ENCODE data around the gene NGB.

Gene NGB

GRCh38 chr14:77276959-77277358, 6.0 kb upstream of the NGB start:
- H3K27ac ChIP-seq = no peak overlapping the region
- no peak for TF ChIP-seq ZFX (IDR thresholded peaks at IDR 0.05)
- TF ChIP-seq, protein P1, sequence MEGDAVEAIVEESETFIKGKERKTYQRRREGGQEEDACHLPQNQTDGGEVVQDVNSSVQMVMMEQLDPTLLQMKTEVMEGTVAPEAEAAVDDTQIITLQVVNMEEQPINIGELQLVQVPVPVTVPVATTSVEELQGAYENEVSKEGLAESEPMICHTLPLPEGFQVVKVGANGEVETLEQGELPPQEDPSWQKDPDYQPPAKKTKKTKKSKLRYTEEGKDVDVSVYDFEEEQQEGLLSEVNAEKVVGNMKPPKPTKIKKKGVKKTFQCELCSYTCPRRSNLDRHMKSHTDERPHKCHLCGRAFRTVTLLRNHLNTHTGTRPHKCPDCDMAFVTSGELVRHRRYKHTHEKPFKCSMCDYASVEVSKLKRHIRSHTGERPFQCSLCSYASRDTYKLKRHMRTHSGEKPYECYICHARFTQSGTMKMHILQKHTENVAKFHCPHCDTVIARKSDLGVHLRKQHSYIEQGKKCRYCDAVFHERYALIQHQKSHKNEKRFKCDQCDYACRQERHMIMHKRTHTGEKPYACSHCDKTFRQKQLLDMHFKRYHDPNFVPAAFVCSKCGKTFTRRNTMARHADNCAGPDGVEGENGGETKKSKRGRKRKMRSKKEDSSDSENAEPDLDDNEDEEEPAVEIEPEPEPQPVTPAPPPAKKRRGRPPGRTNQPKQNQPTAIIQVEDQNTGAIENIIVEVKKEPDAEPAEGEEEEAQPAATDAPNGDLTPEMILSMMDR (conservative IDR thresholded peaks at IDR 0.05) = no peak

GRCh38 chr14:77276295-77276935, 5.4 kb upstream of the NGB start:
- TF ChIP-seq, protein P1 (conservative IDR thresholded peaks at IDR 0.05) = no peak
- no peak for TF ChIP-seq ZFX (IDR thresholded peaks at IDR 0.05)
- H3K27ac ChIP-seq = no peak overlapping the region

- H3K27ac ChIP-seq = no peak overlapping the region
- TF ChIP-seq, protein P1 (conservative IDR thresholded peaks at IDR 0.05) = no peak
- TF ChIP-seq ZFX (IDR thresholded peaks at IDR 0.05) = no peak
These were observed 4.6 kb upstream of the NGB start for GRCh38 chr14:77275601-77276017.

- TF ChIP-seq, protein P1 (conservative IDR thresholded peaks at IDR 0.05) = no peak
- TF ChIP-seq ZFX (IDR thresholded peaks at IDR 0.05) = no peak
- no peak overlapping the region for H3K27ac ChIP-seq
These were observed 4.1 kb upstream of the NGB start for GRCh38 chr14:77275041-77275580.

- TF ChIP-seq ZFX (IDR thresholded peaks at IDR 0.05) = no peak
- TF ChIP-seq, protein P1 (conservative IDR thresholded peaks at IDR 0.05) = no peak
- no peak overlapping the region for H3K27ac ChIP-seq
These were observed 2.8 kb upstream of the NGB start for GRCh38 chr14:77273796-77274195.

DNA sequence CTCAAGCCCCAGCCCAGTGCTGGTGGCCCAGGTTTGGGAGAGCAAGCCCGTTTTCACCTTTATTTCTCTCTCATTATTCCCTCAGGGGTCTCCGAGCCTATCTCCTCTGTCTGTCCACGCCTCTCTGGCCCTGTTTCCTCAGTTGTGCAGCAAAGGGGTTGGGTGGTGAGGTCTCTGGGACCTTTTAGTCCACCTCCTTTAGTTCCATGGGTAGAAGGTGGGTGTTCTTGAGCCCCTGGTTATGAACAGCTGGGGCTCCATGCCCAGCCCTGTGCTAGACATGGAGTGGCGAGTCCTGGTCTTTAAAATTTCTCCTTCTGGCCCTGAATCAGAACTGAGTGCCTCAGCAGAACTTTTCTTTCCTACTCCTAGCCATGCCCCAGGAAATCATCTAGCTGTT, 1.3 kb upstream of the NGB start:
- H3K27ac ChIP-seq = no peak overlapping the region
- TF ChIP-seq, protein P1 (conservative IDR thresholded peaks at IDR 0.05) = no peak
- TF ChIP-seq ZFX (IDR thresholded peaks at IDR 0.05) = no peak

DNA sequence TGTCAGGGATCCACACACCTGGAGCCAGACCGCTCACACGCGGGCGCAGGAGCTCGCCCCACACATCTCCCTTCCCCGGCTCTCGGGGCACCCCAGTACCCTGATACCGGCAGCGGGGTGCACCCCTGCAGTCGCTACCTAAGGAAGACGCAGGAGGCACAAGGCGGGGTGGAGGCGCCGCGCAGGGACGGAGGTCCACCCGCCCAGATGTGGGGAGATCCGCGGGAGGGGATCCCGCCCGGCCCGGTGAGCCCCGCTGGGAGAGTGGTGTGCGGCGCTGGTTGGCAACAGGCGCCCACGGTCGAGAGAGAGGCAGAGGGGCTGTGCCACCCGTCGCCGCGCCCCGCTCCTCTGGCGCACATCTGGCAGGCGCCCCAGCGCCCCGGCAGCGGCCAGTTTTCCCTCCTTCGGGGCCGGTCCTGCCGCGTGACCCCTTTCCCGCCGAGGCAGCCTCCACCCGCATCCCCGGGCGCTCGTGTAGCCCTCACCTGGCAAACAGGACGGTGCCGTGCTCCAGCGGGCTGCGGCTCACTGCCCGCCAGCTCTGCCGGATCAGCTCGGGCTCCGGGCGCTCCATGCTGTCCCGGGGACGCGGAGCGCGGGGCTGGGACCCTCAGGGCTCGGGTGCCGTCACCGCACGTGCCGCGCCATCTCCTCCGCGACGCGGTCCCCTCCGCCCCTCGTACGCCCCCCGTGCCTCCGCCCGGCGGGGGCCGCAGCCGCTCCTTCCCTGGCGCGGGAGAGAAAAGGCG, 469 bp downstream of the NGB start:
- TF ChIP-seq ZFX (IDR thresholded peaks at IDR 0.05) = no peak
- TF ChIP-seq, protein P1 (conservative IDR thresholded peaks at IDR 0.05) = no peak
- no peak overlapping the region for H3K27ac ChIP-seq
